Measurements from ENCODE around the gene SLC35A4. TPM values are rescaled to one million over a fixed set of nuclear protein-coding genes. Genes with fewer than 3 reads are reported as not detected.

SLC35A4 gene
- total and polyA plus RNA-seq, 2 of the 13 experiments (the other 11 are each of a cell fraction or from before 2014, with no cell fraction given), result 0.71 to 4.0 TPM

DNA sequence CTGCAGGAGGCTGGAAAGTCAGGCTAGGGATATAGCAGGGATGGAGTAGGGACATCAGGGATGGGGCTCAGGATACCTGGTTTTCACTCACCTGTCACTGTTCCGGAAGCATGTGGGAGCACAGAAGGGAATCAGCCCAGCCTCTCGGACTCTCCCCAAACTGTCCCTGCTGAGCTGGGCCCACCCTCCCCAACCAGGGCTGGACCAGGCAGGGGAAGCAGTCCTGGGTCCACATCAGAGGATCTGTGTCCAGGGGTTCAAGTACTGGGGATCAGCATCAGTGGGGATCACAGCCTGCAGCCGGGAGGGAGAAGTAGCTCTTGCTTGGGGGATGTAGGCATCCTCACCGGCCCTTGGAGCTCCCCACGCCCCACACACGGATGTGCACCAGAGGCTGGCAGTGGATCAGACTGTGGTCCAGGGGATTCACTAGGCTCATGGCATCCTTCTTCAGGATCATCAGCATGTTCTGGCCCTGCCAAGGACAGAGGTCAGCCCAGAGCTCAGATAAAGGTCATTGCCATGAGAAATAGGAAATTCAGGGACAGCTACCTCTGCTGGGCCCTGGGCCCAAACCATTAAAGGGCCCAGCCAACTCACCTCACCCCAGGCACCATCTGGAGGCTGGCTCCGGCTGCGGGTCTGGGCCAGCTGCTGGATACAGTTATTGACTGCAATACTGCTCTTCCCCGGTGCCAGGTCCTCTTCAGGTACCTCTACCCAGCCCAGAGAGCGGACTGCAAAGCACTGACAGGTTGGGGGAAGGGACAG lies 2.7 kb upstream of the SLC35A4 start (continued):
- TF ChIP-seq UBTF (CRISPR knock-in tag; IDR thresholded peaks at IDR 0.05), result no peak

- no peaks in the 10 kb centered on the region for H3K79me2 ChIP-seq (ENCODE audit: insufficient read depth, low read length)
- intact Hi-C loops (cut with micrococcal nuclease; ENCODE audit: unreplicated experiment) (no loop called here), in situ Hi-C loops (cut with HindIII; ENCODE audit: extremely low pct_ligation_motif_present, low pct_unique_long_range_greater_than_20kb) (loop anchor here (5.0 to 10.0 kb wide), 2 partner anchors 69 to 161 kb away; partner anchors contain the start of gene CD14)
- ChIA-PET CTCF (ENCODE audit: low intra/inter-chr PET ratio, low total read pairs) (no interaction called here), POLR2A (interaction anchor here (0.9 to 1.5 kb wide), 4 partner anchors 17 to 162 kb away, joined by 3 to 11 read pairs (median 6); partner anchors contain the start of genes EIF4EBP3, IK and NDUFA2)
- peak overlapping the region; percentile 90 for H3K4me2 ChIP-seq (ENCODE audit: low read depth, low read length)
- peaks cover 18% of the 10 kb centered on the region for H3K4me1 ChIP-seq (ENCODE audit: insufficient read depth, low read length)
- no peak for TF ChIP-seq ZNF556 (CRISPR knock-in tag; IDR thresholded peaks at IDR 0.05; ENCODE audit: borderline replicate concordance)
- TF ChIP-seq, protein P1, sequence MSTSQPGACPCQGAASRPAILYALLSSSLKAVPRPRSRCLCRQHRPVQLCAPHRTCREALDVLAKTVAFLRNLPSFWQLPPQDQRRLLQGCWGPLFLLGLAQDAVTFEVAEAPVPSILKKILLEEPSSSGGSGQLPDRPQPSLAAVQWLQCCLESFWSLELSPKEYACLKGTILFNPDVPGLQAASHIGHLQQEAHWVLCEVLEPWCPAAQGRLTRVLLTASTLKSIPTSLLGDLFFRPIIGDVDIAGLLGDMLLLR (CRISPR knock-in tag; IDR thresholded peaks at IDR 0.05), result no peak
- no peak for DNase-seq (ENCODE audit: low spot score)
- FAIRE-seq, result no peak
- H3K36me3 ChIP-seq (replicated peaks in 1 of 2; ENCODE audit: control insufficient read depth in 1 of 2, insufficient read depth in 2 of 2, low read length in 2 of 2), result no peaks in the 10 kb centered on the region
- H4K20me1 ChIP-seq (ENCODE audit: insufficient read depth, low read length), result no peaks in the 10 kb centered on the region
- no peak overlapping the region for H3K27ac ChIP-seq (ENCODE audit: extremely low read length, insufficient read depth, low read length)
- 38% methylated on average over 7 of the region's 8 CpGs for WGBS (ENCODE audit: low lambda C conversion rate)
- H3K4me3 ChIP-seq (replicated peaks in 1 of 3; ENCODE audit: insufficient read depth in 1 of 3, low read depth in 2 of 3, low read length in 3 of 3), result peak overlapping the region; percentile 43 to 70 (median 46); a peak in 5 of 6 replicates
- no TSS peak for BruUV-seq (replicated peaks)
- peak; percentile 8; the same call in 2 of the 3 replicates for ATAC-seq
- H2AFZ ChIP-seq (ENCODE audit: low read length), result peak overlapping the region; percentile 48
- peak overlapping the region; percentile 19; the same call in 1 of the 2 replicates for H3K9ac ChIP-seq (ENCODE audit: insufficient read depth, low read depth, low read length)
- H3K27me3 ChIP-seq (ENCODE audit: control insufficient read depth in 1 of 2, insufficient read depth in 2 of 2, low read length in 2 of 2), result peaks cover 0 to 5% of the 10 kb centered on the region in 2 experiments; a peak in 1 of 5 replicates
- H3K9me3 ChIP-seq (ENCODE audit: low read length), result no peaks in the 10 kb centered on the region
Measured at GRCh38 chr5:140563596-140563995, 1.0 kb upstream of the SLC35A4 start.

Measured in HepG2 (cell line).